C4-2B (cell line): ENCODE results near the gene GEMIN2.

Experiments used
- ZFX ChIP-seq: fragments of 450-650 bp; IDR thresholded peaks from 2 replicates; pipeline ENCODE4 v1.6.1; 2017
- TF ChIP-seq, protein P1 (sequence below): fragments of 450-650 bp; conservative IDR thresholded peaks from 2 replicates; pipeline ENCODE4 v1.5.1; 2017; ENCODE audit warnings: mild to moderate bottlenecking

DNA sequence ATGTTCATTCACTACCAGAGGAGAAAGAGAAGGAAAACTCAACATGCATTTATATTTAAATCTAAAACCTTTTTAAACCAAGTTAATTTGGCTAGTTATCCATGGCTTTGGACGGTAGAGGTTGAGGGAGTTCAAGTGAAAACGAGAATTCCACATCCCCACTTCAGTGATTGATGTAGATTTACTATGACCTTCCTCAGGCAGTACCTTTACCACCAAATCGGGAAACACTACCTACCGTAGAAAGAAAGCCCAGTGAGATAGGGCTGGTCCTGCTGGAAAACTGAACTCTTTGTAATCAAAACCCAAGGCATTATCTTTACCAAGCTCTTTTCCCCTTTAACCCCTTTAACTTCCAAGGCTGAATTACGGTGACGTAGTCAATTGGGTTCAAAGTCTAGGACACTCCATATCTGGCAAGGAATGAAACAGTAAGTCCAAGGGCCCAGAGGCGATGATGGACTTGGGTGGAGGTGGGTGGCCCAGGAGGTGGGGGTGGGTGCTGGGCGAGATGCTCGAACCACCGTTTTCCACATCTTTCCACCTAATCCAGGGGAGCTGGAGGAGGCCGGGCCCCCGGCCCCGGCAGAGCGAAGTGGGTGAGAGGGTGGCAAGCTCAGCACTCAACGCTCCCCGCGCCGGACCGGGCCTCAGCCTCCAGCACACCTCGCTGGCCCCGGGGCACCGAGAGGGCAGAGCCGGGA is 11.7 kb upstream of the GEMIN2 start:
- TF ChIP-seq, protein P1, sequence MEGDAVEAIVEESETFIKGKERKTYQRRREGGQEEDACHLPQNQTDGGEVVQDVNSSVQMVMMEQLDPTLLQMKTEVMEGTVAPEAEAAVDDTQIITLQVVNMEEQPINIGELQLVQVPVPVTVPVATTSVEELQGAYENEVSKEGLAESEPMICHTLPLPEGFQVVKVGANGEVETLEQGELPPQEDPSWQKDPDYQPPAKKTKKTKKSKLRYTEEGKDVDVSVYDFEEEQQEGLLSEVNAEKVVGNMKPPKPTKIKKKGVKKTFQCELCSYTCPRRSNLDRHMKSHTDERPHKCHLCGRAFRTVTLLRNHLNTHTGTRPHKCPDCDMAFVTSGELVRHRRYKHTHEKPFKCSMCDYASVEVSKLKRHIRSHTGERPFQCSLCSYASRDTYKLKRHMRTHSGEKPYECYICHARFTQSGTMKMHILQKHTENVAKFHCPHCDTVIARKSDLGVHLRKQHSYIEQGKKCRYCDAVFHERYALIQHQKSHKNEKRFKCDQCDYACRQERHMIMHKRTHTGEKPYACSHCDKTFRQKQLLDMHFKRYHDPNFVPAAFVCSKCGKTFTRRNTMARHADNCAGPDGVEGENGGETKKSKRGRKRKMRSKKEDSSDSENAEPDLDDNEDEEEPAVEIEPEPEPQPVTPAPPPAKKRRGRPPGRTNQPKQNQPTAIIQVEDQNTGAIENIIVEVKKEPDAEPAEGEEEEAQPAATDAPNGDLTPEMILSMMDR, result no peak
- peak; percentile 18; the same call in 1 of the 2 replicates for TF ChIP-seq ZFX
